Left lung (tissue), 10 donors: ENCODE results near the gene CMIP. TPM values are rescaled to one million over a fixed set of nuclear protein-coding genes. Genes with fewer than 3 reads are reported as not detected.

Experiments used
- ATAC-seq: fragments of 200-7000 bp; cut with Tn5 transposase; one replicate; pipeline ENCODE4 v1.9.1; 2020; ENCODE audit warnings: moderate library complexity
- DNase-seq, 4 donors: peaks; one replicate each; pipeline ENCODE4 v3.0.0-alpha.2; 2013 to 2020
- H3K27ac ChIP-seq, 2 donors: fragments of 200-600 bp; sonication (generic) in 1 of 2; one replicate each; pipeline versions ENCODE4 v1.5.0 to v1.8.0; 2020 to 2021
- H3K27me3 ChIP-seq, 2 donors: fragments of 200-600 bp; sonication (generic) in 1 of 2; one replicate each; pipeline versions ENCODE4 v1.5.0 to v1.8.0; 2020 to 2021
- H3K36me3 ChIP-seq, 2 donors: fragments of 200-600 bp; sonication (generic) in 1 of 2; one replicate each; pipeline versions ENCODE4 v1.5.0 to v1.8.0; 2020 to 2021
- H3K4me1 ChIP-seq, 2 donors: fragments of 200-600 bp; one replicate each; pipeline ENCODE4 v1.8.0; 2021
- H3K4me3 ChIP-seq, 2 donors: fragments of 200-600 bp; sonication (generic) in 1 of 2; one replicate each; pipeline versions ENCODE4 v1.5.0 to v1.8.0; 2020 to 2021; ENCODE audit warnings: mild to moderate bottlenecking in 1 of 2
- H3K9me3 ChIP-seq, 2 donors: fragments of 200-600 bp; sonication (generic) in 1 of 2; one replicate each; pipeline versions ENCODE4 v1.5.0 to v1.8.0; 2020 to 2021
- CTCF ChIP-seq, 2 donors: fragments of 200-600 bp; sonication (generic) in 1 of 2; IDR thresholded peaks; one replicate each; pipeline versions ENCODE4 v1.5.0 to v1.8.0; 2021; ENCODE audit warnings: antibody characterized with exemption in 2 of 2
- intact Hi-C, 2 donors: fragments of 100-400 bp; cut with DNase I; formaldehyde crosslinking; loops; one replicate each; pipeline versions ENCODE4 v1.11.2 to v1.14.2; 2022
- polyA plus RNA-seq, 6 donors: library from polyadenylated mRNA; unstranded; fragments of 120-200 nt; gene quantifications; one replicate each; pipeline ENCODE4 v1.2.1, GENCODE V29; 2013; ENCODE audit not compliant: insufficient read length in 6 of 6
- total RNA-seq, 2 donors: library from RNA; stranded (reverse); fragmentation: NEBNext Ultra II Directional; extraction: Animal tissue kit (Norgen Biotek cat#: 25700); gene quantifications; one replicate each; pipeline ENCODE4 v1.2.1, GENCODE V29; 2021
- donor health status: DM: no; HTN: yes; CAD: no.
- donor health status: DM: no; HTN: no; CAD: no.

Gene CMIP
- total and polyA plus RNA-seq, 8 donors, result 35.3 to 55.8 (median 40.4) TPM

GRCh38 chr16:81566086-81567007 lies 121.7 kb downstream of the CMIP start:
- peaks cover 0 to 7% of the 10 kb centered on the region in 2 donors for H3K36me3 ChIP-seq
- no peak for TF ChIP-seq CTCF (IDR thresholded peaks at IDR 0.05)
- no peak overlapping the region for H3K4me3 ChIP-seq
- H3K27ac ChIP-seq, result no peak overlapping the region
- H3K27me3 ChIP-seq, result no peaks in the 10 kb centered on the region
- H3K9me3 ChIP-seq, result no peaks in the 10 kb centered on the region
- DNase-seq (no peak), ATAC-seq (no peak)
- intact Hi-C loops, result no loop called here
- peaks cover 7 to 29% of the 10 kb centered on the region in 2 donors for H3K4me1 ChIP-seq

- no peak for TF ChIP-seq CTCF (IDR thresholded peaks at IDR 0.05)
- H3K9me3 ChIP-seq, result no peaks in the 10 kb centered on the region
- DNase-seq (no peak), ATAC-seq (no peak)
- H3K36me3 ChIP-seq, result peaks cover 0 to 7% of the 10 kb centered on the region in 2 donors
- peaks cover 7 to 32% of the 10 kb centered on the region in 2 donors for H3K4me1 ChIP-seq
- H3K27ac ChIP-seq, result no peak overlapping the region
- H3K4me3 ChIP-seq, result no peak overlapping the region
- no peaks in the 10 kb centered on the region for H3K27me3 ChIP-seq
- intact Hi-C loops, result no loop called here
Measured at GRCh38 chr16:81567087-81567486, 122.5 kb downstream of the CMIP start.

DNA sequence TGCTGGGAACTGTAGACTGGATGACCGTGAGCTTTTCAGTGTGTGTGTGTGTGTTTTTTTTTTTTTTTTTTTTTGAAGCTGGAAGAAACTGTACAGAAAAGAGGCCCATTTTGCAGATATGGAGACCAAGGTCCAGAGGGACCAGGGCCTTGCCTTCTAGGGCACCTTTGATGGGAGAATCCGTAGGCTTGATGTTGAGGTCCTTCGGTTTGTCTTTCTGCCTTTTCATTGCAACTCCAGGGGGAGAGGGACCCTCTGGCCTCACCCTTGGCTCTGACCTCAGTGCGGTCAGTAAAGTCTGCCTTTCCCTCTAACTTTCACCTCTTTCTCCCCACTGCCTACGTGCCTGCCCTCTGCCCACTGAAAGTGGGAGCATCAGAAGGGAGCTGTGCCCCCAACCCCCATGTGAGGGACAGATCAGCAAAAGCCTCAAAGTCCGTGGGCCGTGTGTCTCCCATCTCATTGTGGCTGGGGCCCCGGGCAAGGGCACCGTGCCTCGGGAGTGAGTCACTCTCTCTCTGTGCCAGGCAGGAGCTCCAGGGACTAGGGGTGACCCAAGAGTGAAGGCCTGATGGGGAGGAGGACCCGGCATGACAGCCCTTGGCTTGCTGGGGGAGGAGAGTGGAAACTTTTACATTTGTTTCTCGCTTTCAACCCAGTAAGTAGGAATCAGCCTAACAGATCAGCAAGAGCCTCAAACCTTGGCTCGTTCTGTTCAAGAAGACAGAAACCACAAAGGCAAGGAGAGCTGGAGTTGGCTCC lies 123.6 kb downstream of the CMIP start:
- Histone ChIP-seq H3K4me3 (no peak overlapping the region), H3K27me3 (no peaks in the 10 kb centered on the region), H3K27ac (peak overlapping the region in 1 of 2 donors; percentile 1), H3K4me1 (peaks cover 7 to 32% of the 10 kb centered on the region in 2 donors), H3K36me3 (peaks cover 0 to 7% of the 10 kb centered on the region in 2 donors), H3K9me3 (no peaks in the 10 kb centered on the region)
- intact Hi-C loops, result no loop called here
- DNase-seq (no peak), ATAC-seq (peak; percentile 84)
- no peak for TF ChIP-seq CTCF (IDR thresholded peaks at IDR 0.05)

DNA sequence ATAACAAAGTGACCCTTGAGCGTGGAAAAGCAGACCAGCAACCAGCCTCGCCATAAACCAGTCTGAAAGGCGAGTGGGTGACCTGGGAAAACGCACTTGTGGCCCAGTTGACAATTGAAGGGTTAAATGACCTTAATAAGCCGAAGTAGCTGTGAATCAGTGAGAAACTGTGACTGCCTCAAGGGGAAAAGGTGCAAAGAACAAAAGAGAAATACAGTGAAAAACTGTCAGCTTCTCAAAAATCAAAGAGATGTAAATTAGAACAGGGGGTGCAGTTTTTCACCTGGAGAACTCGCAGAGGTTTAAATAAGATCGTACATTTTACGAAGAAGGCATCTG lies 124.1 kb downstream of the CMIP start:
- peaks cover 7 to 32% of the 10 kb centered on the region in 2 donors for H3K4me1 ChIP-seq
- H3K4me3 ChIP-seq, result no peak overlapping the region
- H3K27me3 ChIP-seq, result no peaks in the 10 kb centered on the region
- H3K27ac ChIP-seq, result peak overlapping the region in 1 of 2 donors; percentile 1
- TF ChIP-seq CTCF (IDR thresholded peaks at IDR 0.05), result no peak
- no peaks in the 10 kb centered on the region for H3K9me3 ChIP-seq
- DNase-seq (no peak), ATAC-seq (no peak)
- intact Hi-C loops, result no loop called here
- H3K36me3 ChIP-seq, result peaks cover 0 to 7% of the 10 kb centered on the region in 2 donors
